Adrenal gland (tissue), 5 donors: ENCODE results near the gene TPSD1.

ENCODE experiments used
- CTCF ChIP-seq, 6 experiments: fragments of 450-650 bp in 4 of 6; fragments of 200-600 bp in 2 of 6; sonication (generic) in 1 of 6; IDR thresholded peaks; 1 replicate in 5 of 6; 2 replicates in 1 of 6; pipeline versions ENCODE4 v1.5.1 to v1.8.0; 2016 to 2021; ENCODE audit warnings: antibody characterized with exemption in 6 of 6, mild to moderate bottlenecking in 2 of 6, moderate library complexity in 1 of 6
- POLR2A ChIP-seq, 2 donors: fragments of 450-650 bp; IDR thresholded peaks; one replicate each; pipeline ENCODE4 v1.6.1; 2017; ENCODE audit warnings: antibody characterized with exemption in 2 of 2, mild to moderate bottlenecking in 2 of 2, moderate library complexity in 1 of 2
- donor health status: DM: no; HTN: no; CAD: no.

- TF ChIP-seq CTCF (IDR thresholded peaks at IDR 0.05): no peak
- TF ChIP-seq POLR2A (IDR thresholded peaks at IDR 0.05): no peak
Measured at GRCh38 chr16:1293921-1294656, 38.2 kb downstream of the TPSD1 start.
